Transverse colon (tissue), 4 donors: Measurements from ENCODE around the gene ORM2.

Experiments
- EP300 ChIP-seq: sonication (generic); formaldehyde crosslinking; IDR thresholded peaks from one replicate; pipeline ENCODE4 v1.6.1; 2017; ENCODE audit warnings: antibody characterized with exemption, low read depth
- POLR2AphosphoS5 ChIP-seq, 3 donors: sonication (generic); formaldehyde crosslinking; IDR thresholded peaks; one replicate each; pipeline ENCODE4 v1.6.1; 2016; ENCODE audit warnings: antibody characterized with exemption in 3 of 3
- TF ChIP-seq, protein P1 (sequence below), 5 experiments: fragments of 200-600 bp in 3 of 5; fragments of 450-650 bp in 2 of 5; sonication (generic) in 3 of 5; IDR thresholded peaks; 1 replicate in 2 of 5; 2 replicates in 3 of 5; pipeline ENCODE4 v1.5.1; 2016 to 2017; ENCODE audit warnings: antibody characterized with exemption in 5 of 5, inconsistent platforms in 3 of 5, mild to moderate bottlenecking in 2 of 5, moderate library complexity in 1 of 5

DNA sequence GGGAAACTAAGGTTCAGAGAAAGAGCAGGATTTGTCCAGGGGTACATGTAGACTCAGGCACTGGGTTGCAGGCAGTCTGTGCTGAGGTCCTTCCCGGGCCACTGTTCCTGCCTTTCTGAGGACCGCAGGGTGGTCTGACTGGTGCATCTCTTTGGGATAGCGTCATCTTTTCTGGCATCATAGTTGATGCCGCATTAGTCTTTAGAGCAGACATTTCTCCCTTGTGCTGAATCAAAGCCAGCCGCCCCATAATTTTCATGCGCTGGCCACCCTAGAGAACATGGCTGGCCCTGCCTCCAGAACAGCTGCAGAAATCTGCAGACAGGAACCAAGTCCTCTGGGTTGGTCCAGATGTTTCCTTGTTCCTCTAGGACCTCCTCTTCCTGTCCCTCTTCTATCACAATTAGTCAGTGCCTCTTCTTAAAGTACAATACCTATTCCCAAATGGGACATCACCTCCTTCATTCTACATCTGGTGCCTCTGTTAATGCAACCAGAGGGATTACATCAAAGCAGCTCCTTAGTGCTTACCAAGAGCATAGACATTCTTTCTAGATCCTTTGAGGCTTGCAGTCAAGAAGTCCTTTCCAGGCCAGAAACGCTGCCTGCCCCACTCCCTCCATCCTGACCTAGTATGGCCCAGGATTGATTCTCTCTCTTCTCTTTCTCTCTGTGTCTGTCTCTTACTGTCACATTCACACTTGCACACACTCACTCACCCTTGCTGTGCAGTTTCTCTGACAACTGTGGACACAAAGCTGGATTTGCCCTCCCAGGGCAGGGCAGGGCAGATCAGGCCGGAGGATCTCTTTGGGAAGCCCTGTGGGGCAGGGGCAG, 48.8 kb upstream of the ORM2 start:
- TF ChIP-seq EP300 = no peak
- TF ChIP-seq, protein P1, sequence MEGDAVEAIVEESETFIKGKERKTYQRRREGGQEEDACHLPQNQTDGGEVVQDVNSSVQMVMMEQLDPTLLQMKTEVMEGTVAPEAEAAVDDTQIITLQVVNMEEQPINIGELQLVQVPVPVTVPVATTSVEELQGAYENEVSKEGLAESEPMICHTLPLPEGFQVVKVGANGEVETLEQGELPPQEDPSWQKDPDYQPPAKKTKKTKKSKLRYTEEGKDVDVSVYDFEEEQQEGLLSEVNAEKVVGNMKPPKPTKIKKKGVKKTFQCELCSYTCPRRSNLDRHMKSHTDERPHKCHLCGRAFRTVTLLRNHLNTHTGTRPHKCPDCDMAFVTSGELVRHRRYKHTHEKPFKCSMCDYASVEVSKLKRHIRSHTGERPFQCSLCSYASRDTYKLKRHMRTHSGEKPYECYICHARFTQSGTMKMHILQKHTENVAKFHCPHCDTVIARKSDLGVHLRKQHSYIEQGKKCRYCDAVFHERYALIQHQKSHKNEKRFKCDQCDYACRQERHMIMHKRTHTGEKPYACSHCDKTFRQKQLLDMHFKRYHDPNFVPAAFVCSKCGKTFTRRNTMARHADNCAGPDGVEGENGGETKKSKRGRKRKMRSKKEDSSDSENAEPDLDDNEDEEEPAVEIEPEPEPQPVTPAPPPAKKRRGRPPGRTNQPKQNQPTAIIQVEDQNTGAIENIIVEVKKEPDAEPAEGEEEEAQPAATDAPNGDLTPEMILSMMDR (IDR thresholded peaks at IDR 0.05) = no peak
- TF ChIP-seq POLR2AphosphoS5 (IDR thresholded peaks at IDR 0.05) = no peak
